ENCODE measurements around the gene ARRDC4. TPM values are rescaled to one million over a fixed set of nuclear protein-coding genes. Genes with fewer than 3 reads are reported as not detected.

The ARRDC4 gene
- total RNA-seq, 4 donors from 2014 or later = 10.2 to 45.1 (median 25.0) TPM

GRCh38 chr15:98001663-98002194 is 41.2 kb downstream of the ARRDC4 start:
- DNase-seq = no peak
- TF ChIP-seq POLR2A (IDR thresholded peaks at IDR 0.05) (no peak), CTCF (IDR thresholded peaks at IDR 0.05) (no peak)
- Histone ChIP-seq H3K27ac (no peak overlapping the region), H3K9me3 (no peaks in the 10 kb centered on the region), H3K36me3 (no peaks in the 10 kb centered on the region), H3K4me1 (no peaks in the 10 kb centered on the region), H3K27me3 (no peaks in the 10 kb centered on the region), H3K4me3 (no peak overlapping the region)
- intact Hi-C loops (cut with DNase I; ENCODE audit: low total_unique reads) = no loop called here

GRCh38 chr15:98002419-98002818 is 41.9 kb downstream of the ARRDC4 start:
- no peaks in the 10 kb centered on the region for H3K4me1 ChIP-seq
- no peak for TF ChIP-seq CTCF (IDR thresholded peaks at IDR 0.05)
- no peaks in the 10 kb centered on the region for H3K9me3 ChIP-seq
- no peak overlapping the region for H3K27ac ChIP-seq
- H3K27me3 ChIP-seq = no peaks in the 10 kb centered on the region
- intact Hi-C loops (cut with DNase I; ENCODE audit: low total_unique reads) = no loop called here
- no peak overlapping the region for H3K4me3 ChIP-seq
- no peaks in the 10 kb centered on the region for H3K36me3 ChIP-seq
- DNase-seq = no peak

GRCh38 chr15:98002866-98003265 is 42.4 kb downstream of the ARRDC4 start:
- Histone ChIP-seq H3K36me3 (no peaks in the 10 kb centered on the region), H3K9me3 (no peaks in the 10 kb centered on the region), H3K4me3 (no peak overlapping the region), H3K4me1 (no peaks in the 10 kb centered on the region), H3K27ac (no peak overlapping the region), H3K27me3 (no peaks in the 10 kb centered on the region)
- no peak for TF ChIP-seq CTCF (IDR thresholded peaks at IDR 0.05)
- TF ChIP-seq POLR2A (IDR thresholded peaks at IDR 0.05) = no peak
- intact Hi-C loops (cut with DNase I; ENCODE audit: low total_unique reads) = no loop called here
- DNase-seq = no peak

GRCh38 chr15:98003518-98003917 is 43.0 kb downstream of the ARRDC4 start:
- no peak overlapping the region for H3K27ac ChIP-seq

GRCh38 chr15:98003996-98004395 is 43.5 kb downstream of the ARRDC4 start:
- no peak overlapping the region for H3K27ac ChIP-seq

More at GRCh38 chr15:98003518-98003917, 43.0 kb downstream of the ARRDC4 start:
- no peak for TF ChIP-seq CTCF (IDR thresholded peaks at IDR 0.05)
- no peak for TF ChIP-seq POLR2A (IDR thresholded peaks at IDR 0.05)
- no peaks in the 10 kb centered on the region for H3K9me3 ChIP-seq
- no peak for DNase-seq
- H3K4me3 ChIP-seq = no peak overlapping the region
- H3K27me3 ChIP-seq = no peaks in the 10 kb centered on the region
- H3K4me1 ChIP-seq = no peaks in the 10 kb centered on the region
- intact Hi-C loops (cut with DNase I; ENCODE audit: low total_unique reads) = no loop called here
- H3K36me3 ChIP-seq = no peaks in the 10 kb centered on the region

More at GRCh38 chr15:98003996-98004395, 43.5 kb downstream of the ARRDC4 start:
- H3K27me3 ChIP-seq = no peaks in the 10 kb centered on the region
- DNase-seq = no peak
- no peak overlapping the region for H3K4me3 ChIP-seq
- H3K4me1 ChIP-seq = no peaks in the 10 kb centered on the region
- H3K9me3 ChIP-seq = no peaks in the 10 kb centered on the region
- TF ChIP-seq POLR2A (IDR thresholded peaks at IDR 0.05) (no peak), CTCF (IDR thresholded peaks at IDR 0.05) (no peak)
- intact Hi-C loops (cut with DNase I; ENCODE audit: low total_unique reads) = no loop called here
- H3K36me3 ChIP-seq = no peaks in the 10 kb centered on the region

Data from uterus (tissue), 4 donors.